GM21360 (cell line): Measurements from ENCODE around the gene MIOS.

Source experiments
- ATAC-seq: cut with Tn5 transposase; IDR thresholded peaks from one replicate; pipeline ENCODE4 v1.9.1; 2021; ENCODE audit warnings: mild to moderate bottlenecking, moderate library complexity; ENCODE audit not compliant: unreplicated experiment

MIOS gene

GRCh38 chr7:7581531-7582179 lies 15.0 kb downstream of the MIOS start:
- ATAC-seq = no peak

GRCh38 chr7:7582596-7582995 lies 15.9 kb downstream of the MIOS start:
- ATAC-seq = no peak

GRCh38 chr7:7583731-7584130 lies 17.0 kb downstream of the MIOS start:
- no peak for ATAC-seq

- ATAC-seq = no peak
These were observed 18.0 kb downstream of the MIOS start for GRCh38 chr7:7584653-7585052.

GRCh38 chr7:7585241-7585928 lies 18.7 kb downstream of the MIOS start:
- ATAC-seq = no peak

- ATAC-seq = no peak
These were observed 28.8 kb downstream of the MIOS start for GRCh38 chr7:7595451-7595850.

- no peak for ATAC-seq
These were observed 29.5 kb downstream of the MIOS start for GRCh38 chr7:7596176-7596575.

- no peak for ATAC-seq
These were observed 40.3 kb downstream of the MIOS start for GRCh38 chr7:7607010-7607409.

- ATAC-seq = no peak
These were observed 42.6 kb downstream of the MIOS start for GRCh38 chr7:7609330-7609729.

GRCh38 chr7:7612519-7612918 lies 45.8 kb downstream of the MIOS start:
- ATAC-seq = no peak

GRCh38 chr7:7613210-7613609 lies 46.5 kb downstream of the MIOS start:
- no peak for ATAC-seq

- no peak for ATAC-seq
These were observed 47.5 kb downstream of the MIOS start for GRCh38 chr7:7614018-7614741.

- no peak for ATAC-seq
These were observed 50.9 kb downstream of the MIOS start for GRCh38 chr7:7617550-7617949.

GRCh38 chr7:7618410-7618809 lies 51.7 kb downstream of the MIOS start:
- no peak for ATAC-seq

- no peak for ATAC-seq
These were observed 53.6 kb downstream of the MIOS start for GRCh38 chr7:7620236-7620635.

GRCh38 chr7:7620644-7621210 lies 54.0 kb downstream of the MIOS start:
- no peak for ATAC-seq

GRCh38 chr7:7628476-7628875 lies 61.8 kb downstream of the MIOS start:
- ATAC-seq = no peak

GRCh38 chr7:7630626-7631329 lies 64.1 kb downstream of the MIOS start:
- no peak for ATAC-seq

GRCh38 chr7:7639421-7639820 lies 72.7 kb downstream of the MIOS start:
- ATAC-seq = no peak

- ATAC-seq = no peak
These were observed 73.2 kb downstream of the MIOS start for GRCh38 chr7:7639847-7640220.
